ENCODE measurements around the gene TCF12. TPM values are rescaled to one million over a fixed set of nuclear protein-coding genes. Genes with fewer than 3 reads are reported as not detected.
A peak's percentile ranks its signal among the peaks of the same experiment; 100 is the strongest.

TCF12 gene
- total and polyA plus RNA-seq, 2 of the 8 experiments (the other 6 are each of a cell fraction or from before 2014, with no cell fraction given), result 85.8 to 101 TPM

DNA sequence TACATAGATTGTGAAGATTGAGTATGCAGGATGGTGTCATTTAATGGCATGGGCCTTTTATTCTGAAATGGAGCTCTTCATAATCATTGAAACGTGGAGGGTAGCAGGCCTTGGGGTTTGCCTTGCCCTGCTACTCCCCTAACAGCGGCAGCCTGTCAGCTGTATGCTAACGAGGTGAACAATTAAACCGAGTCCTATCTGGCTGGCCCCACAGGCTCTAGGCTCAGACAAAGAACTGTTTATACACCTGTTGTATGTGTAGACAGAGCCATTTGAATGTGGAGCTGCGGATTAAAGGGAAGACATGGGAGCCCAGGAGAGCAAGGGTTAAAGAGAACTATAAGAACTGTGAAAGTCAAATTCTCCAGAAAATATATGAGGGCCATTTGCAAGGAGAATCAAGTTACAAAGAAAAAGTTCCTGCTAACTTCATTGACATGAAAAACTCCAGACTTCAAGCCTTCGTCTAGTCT, 341.2 kb downstream of the TCF12 start (continued):
- TF ChIP-seq ATF3 (IDR thresholded peaks at IDR 0.05; ENCODE audit: insufficient read depth, low read depth, low read length), result no peak
- no peak for TF ChIP-seq CEBPB (IDR thresholded peaks at IDR 0.05; ENCODE audit: low read depth, low read length)
- TF ChIP-seq GTF2F1 (IDR thresholded peaks at IDR 0.05; ENCODE audit: borderline replicate concordance, low read depth, low read length), result no peak
- no peak for TF ChIP-seq TAF7 (optimal IDR thresholded peaks at IDR 0.05; ENCODE audit: borderline replicate concordance, low read depth, low read length)
- 0 out of 2 replicates have a peak, but pooled peaks have one; percentile 12 for TF ChIP-seq TCF12 (IDR thresholded peaks at IDR 0.05; ENCODE audit: low read depth, low read length)
- TF ChIP-seq JUN (IDR thresholded peaks at IDR 0.05; ENCODE audit: low read depth, low read length), result no peak
- no peak for TF ChIP-seq SIRT6 (IDR thresholded peaks at IDR 0.05; ENCODE audit: low read length)
- TF ChIP-seq, protein P1, sequence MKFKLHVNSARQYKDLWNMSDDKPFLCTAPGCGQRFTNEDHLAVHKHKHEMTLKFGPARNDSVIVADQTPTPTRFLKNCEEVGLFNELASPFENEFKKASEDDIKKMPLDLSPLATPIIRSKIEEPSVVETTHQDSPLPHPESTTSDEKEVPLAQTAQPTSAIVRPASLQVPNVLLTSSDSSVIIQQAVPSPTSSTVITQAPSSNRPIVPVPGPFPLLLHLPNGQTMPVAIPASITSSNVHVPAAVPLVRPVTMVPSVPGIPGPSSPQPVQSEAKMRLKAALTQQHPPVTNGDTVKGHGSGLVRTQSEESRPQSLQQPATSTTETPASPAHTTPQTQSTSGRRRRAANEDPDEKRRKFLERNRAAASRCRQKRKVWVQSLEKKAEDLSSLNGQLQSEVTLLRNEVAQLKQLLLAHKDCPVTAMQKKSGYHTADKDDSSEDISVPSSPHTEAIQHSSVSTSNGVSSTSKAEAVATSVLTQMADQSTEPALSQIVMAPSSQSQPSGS (IDR thresholded peaks at IDR 0.05; ENCODE audit: low read length), result 0 out of 2 replicates have a peak, but pooled peaks have one; percentile 26
- no peak for TF ChIP-seq TAF1 (IDR thresholded peaks at IDR 0.05; ENCODE audit: low read depth, low read length)
- no peak for TF ChIP-seq EZH2 (IDR thresholded peaks at IDR 0.05; ENCODE audit: low read depth, low read length, severe bottlenecking)
- TF ChIP-seq RXRA (IDR thresholded peaks at IDR 0.05; ENCODE audit: insufficient read depth, low read depth, low read length), result no peak
- no peak for TF ChIP-seq KDM1A (IDR thresholded peaks at IDR 0.05; ENCODE audit: borderline replicate concordance, low read length)
- TF ChIP-seq JUND (IDR thresholded peaks at IDR 0.05; ENCODE audit: low read length), result 0 out of 2 replicates have a peak, but pooled peaks have one; percentile 48
- TF ChIP-seq EP300 (IDR thresholded peaks at IDR 0.05; ENCODE audit: borderline replicate concordance in 1 of 2, low read depth in 2 of 2, low read length in 2 of 2), result no peak
- peak; percentile 5 to 35; a peak in 2 of 4 replicates for TF ChIP-seq RAD21 (IDR thresholded peaks at IDR 0.05 in 1 of 2, conservative IDR thresholded peaks at IDR 0.05 in 1 of 2; ENCODE audit: low read depth in 2 of 2, low read length in 2 of 2)
- TF ChIP-seq, protein P2, sequence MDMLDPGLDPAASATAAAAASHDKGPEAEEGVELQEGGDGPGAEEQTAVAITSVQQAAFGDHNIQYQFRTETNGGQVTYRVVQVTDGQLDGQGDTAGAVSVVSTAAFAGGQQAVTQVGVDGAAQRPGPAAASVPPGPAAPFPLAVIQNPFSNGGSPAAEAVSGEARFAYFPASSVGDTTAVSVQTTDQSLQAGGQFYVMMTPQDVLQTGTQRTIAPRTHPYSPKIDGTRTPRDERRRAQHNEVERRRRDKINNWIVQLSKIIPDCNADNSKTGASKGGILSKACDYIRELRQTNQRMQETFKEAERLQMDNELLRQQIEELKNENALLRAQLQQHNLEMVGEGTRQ (IDR thresholded peaks at IDR 0.05; ENCODE audit: low read length), result no peak
- no peak for TF ChIP-seq HDAC6 (IDR thresholded peaks at IDR 0.05; ENCODE audit: low read depth, low read length)
- TF ChIP-seq YY1 (IDR thresholded peaks at IDR 0.05; ENCODE audit: low read depth, low read length), result no peak
- 0 out of 2 replicates have a peak, but pooled peaks have one; percentile 32 for TF ChIP-seq CHD2 (IDR thresholded peaks at IDR 0.05; ENCODE audit: low read length)
- no peak for TF ChIP-seq PHF8 (conservative IDR thresholded peaks at IDR 0.05; ENCODE audit: low read depth, low read length)
- no peak for TF ChIP-seq ASH2L (IDR thresholded peaks at IDR 0.05; ENCODE audit: low read length)
- TF ChIP-seq TEAD4 (IDR thresholded peaks at IDR 0.05; ENCODE audit: low read depth, low read length), result 0 out of 2 replicates have a peak, but pooled peaks have one; percentile 8
